Transverse colon (tissue), 4 donors: Measurements from ENCODE around the gene ACVR2B.

Experiments
- CTCF ChIP-seq, 5 experiments: fragments of 200-600 bp in 3 of 5; fragments of 450-650 bp in 2 of 5; sonication (generic) in 3 of 5; IDR thresholded peaks; 1 replicate in 2 of 5; 2 replicates in 3 of 5; pipeline ENCODE4 v1.5.1; 2016 to 2017; ENCODE audit warnings: antibody characterized with exemption in 5 of 5, inconsistent platforms in 3 of 5, mild to moderate bottlenecking in 2 of 5, moderate library complexity in 1 of 5
- EP300 ChIP-seq: sonication (generic); formaldehyde crosslinking; IDR thresholded peaks from one replicate; pipeline ENCODE4 v1.6.1; 2017; ENCODE audit warnings: antibody characterized with exemption, low read depth
- POLR2A ChIP-seq: fragments of 450-650 bp; IDR thresholded peaks from one replicate; pipeline ENCODE4 v1.6.1; 2016; ENCODE audit warnings: antibody characterized with exemption, mild to moderate bottlenecking, moderate library complexity
- POLR2AphosphoS5 ChIP-seq, 3 donors: sonication (generic); formaldehyde crosslinking; IDR thresholded peaks; one replicate each; pipeline ENCODE4 v1.6.1; 2016; ENCODE audit warnings: antibody characterized with exemption in 3 of 3

DNA sequence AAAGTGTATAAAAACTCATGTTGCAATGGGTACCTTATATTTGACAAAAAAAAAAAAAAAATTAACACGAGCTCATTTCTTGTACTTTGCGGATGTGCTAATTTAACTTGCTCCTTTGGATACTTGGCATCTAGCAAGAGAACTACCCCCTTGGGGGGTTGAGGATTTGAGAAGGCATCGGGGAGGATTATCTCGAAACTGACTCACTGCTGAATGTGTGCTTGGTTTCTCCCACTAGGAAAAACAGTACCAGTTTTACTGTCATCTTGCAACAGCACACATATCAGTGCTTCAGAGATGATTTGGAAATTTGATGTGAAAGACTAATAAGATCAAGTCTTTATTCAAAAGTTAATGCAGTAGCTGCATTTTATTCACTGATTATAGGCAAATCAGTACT lies 43.3 kb downstream of the ACVR2B start:
- TF ChIP-seq POLR2A (no peak), CTCF (IDR thresholded peaks at IDR 0.05) (no peak), EP300 (no peak), POLR2AphosphoS5 (IDR thresholded peaks at IDR 0.05) (no peak)
